Panc1 (cell line): Measurements from ENCODE around the gene TMEM271. TPM values are rescaled to one million over a fixed set of nuclear protein-coding genes. Genes with fewer than 3 reads are reported as not detected.

Source experiments
- ATAC-seq: fragments of 200-7000 bp; cut with Tn5 transposase; 2 replicates; pipeline ENCODE4 v1.9.1; 2020; ENCODE audit warnings: mild to moderate bottlenecking, moderate library complexity
- BruUV-seq: library from RNA; stranded (reverse); fragments of 400-500 nt; replicated peaks from 2 replicates; lab custom pipeline; 2021; lab: Mats Ljungman, UMichigan
- CTCF ChIA-PET: fragments of 300-600 bp; sonication (Branson Sonifier 250); formaldehyde crosslinking; loops from one replicate; lab custom pipeline; 2022; ENCODE audit warnings: antibody characterized with exemption; lab: Charles Lee
- POLR2A ChIA-PET: fragments of 300-600 bp; sonication (Branson Sonifier 250); formaldehyde crosslinking; loops from one replicate; lab custom pipeline; 2022; ENCODE audit warnings: antibody characterized with exemption; lab: Charles Lee
- DNase-seq: peaks from one replicate; pipeline ENCODE4 v3.0.0-alpha.2; 2010; ENCODE audit warnings: low read depth, low spot score
- H3K27ac ChIP-seq: 2 replicates; pipeline ENCODE4 v1.5.1; 2011; ENCODE audit warnings: mild to moderate bottlenecking, low read length, inconsistent platforms
- H3K27me3 ChIP-seq: fragments of 200-500 bp; sonication (Bioruptor generic); 2 replicates; pipeline ENCODE4 v1.6.0; 2014; ENCODE audit warnings: low read length, inconsistent platforms; ENCODE audit not compliant: control insufficient read depth, insufficient read depth
- H3K36me3 ChIP-seq: fragments of 200-500 bp; sonication (Bioruptor generic); 2 replicates; pipeline ENCODE4 v1.5.1; 2014; ENCODE audit warnings: inconsistent platforms, mild to moderate bottlenecking, low read length, moderate library complexity; ENCODE audit not compliant: control insufficient read depth, insufficient read depth
- H3K4me1 ChIP-seq: 2 replicates; pipeline ENCODE4 v1.5.1; 2011; ENCODE audit warnings: inconsistent platforms, mild to moderate bottlenecking, low read length, moderate library complexity; ENCODE audit not compliant: control insufficient read depth, insufficient read depth
- H3K4me3 ChIP-seq, 2 experiments: 2 replicates each; pipeline ENCODE4 v1.5.1; 2011 to 2012; ENCODE audit warnings: low read depth in 2 of 2, low read length in 2 of 2, mild to moderate bottlenecking in 2 of 2, inconsistent platforms in 1 of 2, moderate library complexity in 1 of 2
- H3K9me3 ChIP-seq: fragments of 200-500 bp; sonication (Bioruptor generic); 2 replicates; pipeline ENCODE4 v1.5.1; 2014; ENCODE audit warnings: low read depth, mild to moderate bottlenecking, inconsistent platforms, low read length, moderate library complexity; ENCODE audit not compliant: control insufficient read depth, insufficient read depth
- CTCF ChIP-seq: fragments of 450-650 bp; IDR thresholded peaks from 2 replicates; pipeline ENCODE4 v1.5.1; 2017; ENCODE audit warnings: mild to moderate bottlenecking
- POLR2AphosphoS5 ChIP-seq: IDR thresholded peaks from 2 replicates; pipeline ENCODE4 v1.6.1; 2012; ENCODE audit warnings: mild to moderate bottlenecking, low read depth, low read length, moderate library complexity
- REST ChIP-seq, 2 experiments: IDR thresholded peaks; 2 replicates each; pipeline ENCODE4 v1.6.1; 2011 to 2012; ENCODE audit warnings: low read depth in 2 of 2, control low read depth in 1 of 2, low read length in 1 of 2, mild to moderate bottlenecking in 1 of 2, moderate library complexity in 1 of 2; ENCODE audit not compliant: insufficient read depth in 1 of 2
- SIN3A ChIP-seq: IDR thresholded peaks from 2 replicates; pipeline ENCODE4 v1.6.1; 2012; ENCODE audit warnings: low read depth, mild to moderate bottlenecking, low read length, moderate library complexity, borderline replicate concordance; ENCODE audit not compliant: insufficient read depth
- TCF7L2 ChIP-seq: IDR thresholded peaks from 2 replicates; pipeline ENCODE4 v1.6.1; 2011; ENCODE audit warnings: mild to moderate bottlenecking, low read depth, low read length, inconsistent platforms
- in situ Hi-C: cut with HindIII; loops from 2 replicates; pipeline ENCODE4 v1.10.0; 2016; ENCODE audit warnings: low sequenced_read_pairs, low pct_unique_long_range_greater_than_20kb
- intact Hi-C: fragments of 100-400 bp; cut with micrococcal nuclease; formaldehyde crosslinking; loops from one replicate; pipeline ENCODE4 v1.10.0; 2022; ENCODE audit not compliant: unreplicated experiment
- total RNA-seq: library from RNA; stranded (reverse); gene quantifications from one replicate; pipeline ENCODE4 v1.2.1, GENCODE V29; 2021; ENCODE audit not compliant: unreplicated experiment

TMEM271 gene
- total RNA-seq, 1 experiment from 2014 or later: not detected

- DNase-seq: no peak
- BruUV-seq: no TSS peak
- Histone ChIP-seq H3K27me3 (no peaks in the 10 kb centered on the region), H3K4me3 (no peak overlapping the region), H3K36me3 (no peaks in the 10 kb centered on the region), H3K27ac (no peak overlapping the region), H3K9me3 (no peaks in the 10 kb centered on the region), H3K4me1 (peaks cover 4% of the 10 kb centered on the region; the same call in 1 of the 2 replicates)
- ChIA-PET POLR2A (no interaction called here), CTCF (no interaction called here)
- no peak for TF ChIP-seq SIN3A
- TF ChIP-seq CTCF: no peak
- TF ChIP-seq REST (IDR thresholded peaks at IDR 0.05; ENCODE audit: insufficient read depth in 1 of 2, low read depth in 2 of 2, low read length in 1 of 2): no peak
- TF ChIP-seq TCF7L2: no peak
- no peak for TF ChIP-seq POLR2AphosphoS5
- ATAC-seq: 0 out of 2 replicates have a peak, but pooled peaks have one; percentile 43
- intact Hi-C loops (no loop called here), in situ Hi-C loops (no loop called here)
These were observed 3.6 kb upstream of the TMEM271 start for GRCh38 chr4:579543-580175.

GRCh38 chr4:578451-579443 is 2.7 kb upstream of the TMEM271 start:
- H3K27me3 ChIP-seq: no peaks in the 10 kb centered on the region
- H3K9me3 ChIP-seq: no peaks in the 10 kb centered on the region
- ATAC-seq: peak; percentile 36
- POLR2A ChIA-PET: no interaction called here
- CTCF ChIA-PET: no interaction called here
- no TSS peak for BruUV-seq
- intact Hi-C loops (no loop called here), in situ Hi-C loops (no loop called here)
- no peak overlapping the region for H3K4me3 ChIP-seq
- DNase-seq: no peak
- no peak overlapping the region for H3K27ac ChIP-seq
- TF ChIP-seq REST (IDR thresholded peaks at IDR 0.05; ENCODE audit: insufficient read depth in 1 of 2, low read depth in 2 of 2, low read length in 1 of 2) (no peak), CTCF (no peak), TCF7L2 (no peak), SIN3A (no peak), POLR2AphosphoS5 (no peak)
- peaks cover 4% of the 10 kb centered on the region; the same call in 1 of the 2 replicates for H3K4me1 ChIP-seq
- H3K36me3 ChIP-seq: no peaks in the 10 kb centered on the region
